NCI-H2227 (cell line): ENCODE results near the gene EFNA4.

Experiments
- DNase-seq: peaks from one replicate; lab custom pipeline; 2025; ENCODE audit not compliant: unreplicated experiment; lab: John Stamatoyannopoulos, UW

Gene EFNA4

DNA sequence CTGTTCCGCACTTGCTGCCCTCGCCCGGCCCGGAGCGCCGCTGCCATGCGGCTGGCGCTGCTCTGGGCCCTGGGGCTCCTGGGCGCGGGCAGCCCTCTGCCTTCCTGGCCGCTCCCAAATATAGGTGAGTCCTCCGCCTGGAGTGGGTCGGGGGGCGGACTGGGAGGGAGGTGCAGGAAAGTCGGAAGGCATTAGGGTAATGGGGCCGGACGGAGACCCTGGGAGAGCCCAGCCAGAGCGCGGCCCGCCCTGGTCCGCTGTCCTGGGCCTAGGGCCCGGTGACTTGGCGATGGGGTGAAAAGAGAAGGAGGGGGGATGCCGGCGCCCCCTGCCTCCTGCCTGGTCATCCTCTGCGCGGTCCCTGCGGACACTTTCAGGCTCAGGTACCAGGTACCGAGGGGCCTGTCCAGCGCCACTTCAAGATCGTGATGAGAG, 12.2 kb upstream of the EFNA4 start:
- DNase-seq = no peak

DNA sequence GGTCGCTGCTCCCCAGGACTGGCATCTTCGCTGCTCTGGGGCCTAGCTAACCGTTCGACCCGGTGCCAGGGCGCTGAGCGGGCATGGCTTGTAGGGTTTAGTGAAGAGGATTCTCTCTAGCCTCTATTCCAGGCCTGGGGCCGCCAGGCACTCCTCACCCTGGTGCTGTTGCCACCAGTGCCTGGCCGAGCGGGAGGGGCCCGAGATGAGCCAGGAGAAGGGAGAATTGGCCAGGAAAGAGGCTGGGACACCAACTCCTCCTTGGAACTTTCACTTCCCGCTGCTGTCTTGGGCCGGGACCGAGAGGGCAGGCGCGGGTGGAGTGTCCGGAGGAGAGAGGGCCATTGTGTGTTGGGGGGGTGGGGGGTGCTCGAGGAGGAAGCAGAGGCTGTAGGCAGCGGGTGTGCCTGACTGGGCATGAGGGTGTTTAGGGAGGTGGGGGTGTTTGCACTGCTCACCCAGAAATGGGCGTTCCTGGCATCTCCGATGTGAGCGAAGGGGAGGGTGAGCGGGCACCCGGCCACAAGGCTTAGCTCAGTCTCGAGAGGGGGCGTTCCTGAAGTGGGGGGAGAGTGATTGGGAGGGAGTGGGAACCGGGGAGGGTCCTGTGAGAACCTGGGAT, 11.7 kb upstream of the EFNA4 start:
- DNase-seq = peak; percentile 72

DNA sequence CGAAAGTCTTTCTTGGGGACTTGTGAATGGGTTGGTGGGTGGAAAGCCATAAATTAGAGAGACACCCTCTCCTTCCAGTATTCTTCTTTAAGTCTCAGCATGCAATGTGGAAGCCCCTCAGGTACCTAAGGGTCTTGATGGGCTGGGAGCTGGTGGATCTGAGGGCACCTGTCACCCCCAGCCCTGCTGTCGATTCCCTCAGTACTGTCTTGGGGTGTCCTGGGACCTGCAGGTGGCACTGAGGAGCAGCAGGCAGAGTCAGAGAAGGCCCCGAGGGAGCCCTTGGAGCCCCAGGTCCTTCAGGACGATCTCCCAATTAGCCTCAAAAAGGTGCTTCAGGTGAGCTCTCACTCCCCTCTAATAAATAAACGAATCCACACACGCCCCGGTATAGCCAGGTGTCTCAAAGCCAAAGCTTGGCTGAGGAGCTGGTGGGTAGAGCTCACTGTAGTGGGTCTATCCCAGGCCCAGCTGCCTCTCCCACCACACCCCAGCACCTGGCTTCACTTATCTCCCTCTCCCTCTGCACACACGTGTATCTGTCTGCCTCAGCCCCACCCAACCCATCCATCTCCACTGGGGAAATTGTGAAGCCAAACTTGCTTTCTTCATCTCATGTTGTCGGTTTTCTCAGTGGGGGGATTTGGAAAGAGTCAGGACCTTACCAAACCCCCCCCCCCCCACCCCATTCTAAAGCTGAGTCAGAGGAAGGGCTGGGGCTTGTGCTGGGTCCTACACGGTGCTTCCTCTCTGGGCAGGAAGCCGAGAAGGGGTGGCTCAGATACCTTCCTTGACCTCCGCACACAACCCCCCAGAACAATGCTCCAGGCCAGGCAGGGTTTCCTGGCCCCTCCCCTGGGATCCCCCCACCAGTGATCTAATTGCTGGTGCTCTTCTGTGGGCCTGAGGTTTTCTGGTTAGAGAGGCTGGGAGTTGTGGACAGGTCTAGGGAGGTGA, 10.8 kb upstream of the EFNA4 start:
- no peak for DNase-seq

DNA sequence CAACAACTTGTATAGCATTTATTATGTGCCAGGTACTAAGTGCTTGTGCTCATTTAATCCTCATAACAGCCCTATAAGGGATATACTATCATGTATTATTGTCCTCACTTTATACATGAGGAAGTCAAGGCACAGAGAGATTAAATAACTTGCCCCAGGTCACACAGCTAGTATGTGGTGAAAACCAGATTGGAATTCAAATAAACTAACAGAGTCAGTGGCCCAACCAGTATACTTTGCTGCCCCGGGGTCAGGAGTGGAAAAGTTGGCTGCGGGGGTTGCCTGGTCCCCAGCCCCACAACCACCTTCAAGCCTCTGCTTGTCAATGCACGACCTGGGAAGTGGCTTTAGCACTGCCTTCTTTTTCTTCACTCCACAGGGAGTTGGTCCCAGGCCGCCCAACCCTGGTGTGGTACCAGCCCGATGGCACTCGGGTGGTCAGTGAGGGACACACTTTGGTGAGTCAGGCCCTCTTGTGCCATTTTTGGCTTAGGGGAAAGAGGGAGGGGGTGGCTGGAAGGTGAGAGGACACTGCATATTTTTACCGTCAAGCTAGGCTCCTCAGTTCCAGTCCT, 9.9 kb upstream of the EFNA4 start:
- DNase-seq = no peak

DNA sequence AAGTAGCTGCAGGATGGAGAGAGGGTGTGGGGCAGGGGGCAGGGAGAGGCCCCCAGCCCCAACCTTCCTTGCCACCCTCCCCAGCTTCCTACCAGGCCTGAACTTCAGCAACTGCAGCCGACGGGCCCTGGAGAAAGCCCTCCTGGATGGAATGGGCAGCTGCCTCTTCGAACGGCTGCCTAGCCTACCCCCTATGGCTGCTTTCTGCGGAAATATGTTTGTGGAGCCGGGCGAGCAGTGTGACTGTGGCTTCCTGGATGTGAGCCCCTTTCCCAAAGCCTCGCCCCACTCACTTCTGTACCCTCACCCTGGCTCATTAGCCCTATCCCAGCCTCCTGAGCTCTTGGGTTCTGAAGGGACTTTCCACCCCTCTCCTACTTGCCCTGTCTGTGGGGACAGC, 6.4 kb upstream of the EFNA4 start:
- no peak for DNase-seq

DNA sequence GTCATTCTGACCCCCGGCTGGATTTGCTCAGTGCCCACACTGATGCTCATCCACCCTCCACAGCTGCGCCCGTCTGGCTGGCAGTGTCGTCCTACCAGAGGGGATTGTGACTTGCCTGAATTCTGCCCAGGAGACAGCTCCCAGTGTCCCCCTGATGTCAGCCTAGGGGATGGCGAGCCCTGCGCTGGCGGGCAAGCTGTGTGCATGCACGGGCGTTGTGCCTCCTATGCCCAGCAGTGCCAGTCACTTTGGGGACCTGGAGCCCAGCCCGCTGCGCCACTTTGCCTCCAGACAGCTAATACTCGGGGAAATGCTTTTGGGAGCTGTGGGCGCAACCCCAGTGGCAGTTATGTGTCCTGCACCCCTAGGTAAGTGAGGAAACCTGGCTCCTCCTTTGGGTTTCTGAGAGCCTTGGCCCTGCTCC, 5.7 kb upstream of the EFNA4 start:
- DNase-seq = no peak

DNA sequence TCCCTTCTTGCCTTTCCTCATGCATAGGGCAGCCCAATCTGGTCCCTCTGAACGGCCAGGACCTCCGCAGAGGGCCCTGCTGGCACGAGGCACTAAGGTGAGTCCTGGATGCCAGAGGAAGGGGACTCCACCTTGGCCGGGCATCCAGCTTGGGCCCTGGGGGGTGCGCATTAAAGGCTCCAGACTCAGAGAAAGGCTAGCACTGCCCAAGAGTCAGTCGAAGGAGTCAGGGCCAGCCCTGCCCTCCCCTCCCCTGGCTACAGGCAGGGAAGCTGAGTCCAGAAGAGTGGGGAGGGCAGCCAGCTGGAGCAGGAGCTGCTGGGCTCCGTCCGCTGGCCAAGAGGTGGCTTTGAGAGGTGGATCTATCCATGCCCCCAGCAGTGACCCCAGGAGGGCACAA, 2.8 kb upstream of the EFNA4 start:
- no peak for DNase-seq

DNA sequence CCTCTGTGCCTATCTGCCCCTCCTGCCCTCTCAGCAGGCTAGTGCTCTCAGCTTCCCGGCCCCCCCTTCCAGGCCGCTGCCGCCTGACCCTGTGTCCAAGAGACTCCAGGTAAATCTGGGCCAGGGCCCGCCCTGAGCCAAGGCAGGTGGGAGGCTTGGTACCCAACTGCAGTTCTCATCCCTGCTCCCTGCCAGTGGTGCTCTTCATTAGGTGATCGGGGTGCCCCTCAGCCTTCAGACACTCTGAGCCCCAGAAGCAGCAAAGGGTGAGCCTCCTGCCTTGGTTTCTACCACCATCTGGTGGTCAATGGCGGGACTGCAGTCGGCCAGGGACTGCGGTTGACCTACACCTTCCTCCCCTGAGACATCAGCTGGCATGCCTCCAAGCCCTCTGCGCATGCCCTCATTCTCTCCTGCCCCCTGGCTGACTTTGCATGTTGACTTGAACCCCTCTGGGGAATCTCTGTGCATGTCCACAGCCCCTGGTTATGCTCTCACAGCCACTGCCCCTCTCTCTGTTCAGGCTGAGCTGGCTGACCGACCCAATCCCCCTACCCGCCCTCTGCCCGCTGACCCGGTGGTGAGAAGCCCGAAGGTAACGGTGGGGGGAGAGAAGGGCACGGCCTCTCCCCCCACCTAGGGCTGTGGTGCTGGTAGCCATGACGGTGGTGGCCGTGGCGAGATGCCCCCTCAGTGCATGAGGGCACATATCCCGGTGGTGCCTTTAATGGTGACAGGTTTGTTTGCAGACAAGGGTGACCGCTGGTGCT, 2.0 kb upstream of the EFNA4 start:
- DNase-seq = peak; percentile 93

DNA sequence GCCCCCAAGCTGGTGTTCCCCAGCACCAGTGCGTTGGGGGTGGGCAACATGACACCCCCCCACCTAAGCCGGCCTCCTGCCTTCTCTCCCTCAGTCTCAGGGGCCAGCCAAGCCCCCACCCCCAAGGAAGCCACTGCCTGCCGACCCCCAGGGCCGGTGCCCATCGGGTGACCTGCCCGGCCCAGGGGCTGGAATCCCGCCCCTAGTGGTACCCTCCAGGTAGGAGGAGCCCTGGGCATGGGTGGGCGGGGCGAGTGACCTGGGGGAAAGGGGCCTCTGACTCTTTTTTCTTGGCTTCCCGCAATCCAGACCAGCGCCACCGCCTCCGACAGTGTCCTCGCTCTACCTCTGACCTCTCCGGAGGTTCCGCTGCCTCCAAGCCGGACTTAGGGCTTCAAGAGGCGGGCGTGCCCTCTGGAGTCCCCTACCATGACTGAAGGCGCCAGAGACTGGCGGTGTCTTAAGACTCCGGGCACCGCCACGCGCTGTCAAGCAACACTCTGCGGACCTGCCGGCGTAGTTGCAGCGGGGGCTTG, 1.3 kb upstream of the EFNA4 start:
- peak; percentile 48 for DNase-seq

DNA sequence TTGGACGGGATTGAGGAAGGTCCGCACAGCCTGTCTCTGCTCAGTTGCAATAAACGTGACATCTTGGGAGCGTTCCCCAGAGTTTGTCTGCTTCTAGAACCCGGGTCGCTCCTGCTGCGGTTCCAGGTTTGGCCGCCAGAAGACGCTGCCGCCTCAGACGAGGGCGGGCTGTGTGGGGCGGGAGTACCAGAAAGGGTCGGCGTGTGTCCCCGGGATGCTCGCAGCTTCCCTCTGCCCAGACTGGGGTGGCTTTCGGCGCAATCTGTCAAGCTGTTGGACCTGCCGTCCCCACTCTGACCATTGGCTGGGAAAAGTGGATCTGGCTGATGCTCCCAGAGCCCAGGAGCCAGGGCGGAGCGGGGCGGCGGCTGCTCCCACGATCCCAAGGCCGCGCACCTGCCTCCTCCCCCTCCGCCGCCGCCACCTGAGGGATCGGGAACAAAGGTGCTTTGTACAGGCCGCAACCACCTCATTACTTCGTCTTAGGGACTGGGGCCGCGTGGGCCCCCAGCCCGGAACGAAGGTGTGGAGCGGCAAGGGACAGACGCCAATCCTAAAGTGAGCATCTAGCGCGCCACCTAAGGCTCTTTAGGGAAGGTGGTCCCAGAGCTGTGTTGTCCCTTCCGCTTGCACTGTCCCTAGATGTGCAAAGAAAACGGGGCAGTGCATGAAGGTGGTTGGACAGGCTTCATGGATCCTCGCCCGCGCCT, 683 bp upstream of the EFNA4 start:
- DNase-seq = peak; percentile 78

DNA sequence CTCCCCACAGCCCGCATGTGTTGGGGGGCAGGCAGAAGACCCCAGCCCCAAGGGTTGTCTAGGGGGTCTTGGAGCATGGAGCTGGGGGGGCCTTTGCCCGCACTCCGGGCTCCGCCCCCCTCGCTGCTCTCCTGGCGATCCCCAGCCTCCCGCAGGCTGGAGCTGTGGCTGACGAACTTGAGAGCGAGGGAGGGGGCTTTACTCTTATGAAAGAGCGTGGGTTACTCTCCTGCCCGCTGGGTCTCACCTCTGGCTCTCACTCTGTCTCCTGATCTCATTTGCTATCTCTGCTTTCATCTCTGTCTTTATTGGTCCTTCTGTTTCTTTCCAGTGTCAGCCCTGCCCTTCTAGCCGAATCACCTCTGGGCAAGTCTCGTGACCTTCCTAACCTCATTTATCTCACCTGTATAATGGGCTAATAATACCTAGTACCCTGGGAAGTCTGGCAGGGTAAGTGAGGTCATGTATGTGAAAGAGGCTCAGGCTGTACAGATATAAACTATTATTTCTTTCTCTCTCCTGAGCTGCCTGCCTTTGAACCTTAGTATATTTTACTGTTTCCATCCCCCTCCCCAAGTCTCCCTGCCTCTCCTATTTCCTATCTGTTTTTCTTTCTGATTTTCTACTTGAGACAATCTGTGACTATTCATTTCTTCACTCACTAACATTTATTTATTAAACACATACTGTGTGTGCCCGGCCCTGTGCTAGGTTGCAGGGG, 731 bp downstream of the EFNA4 start:
- peak; percentile 82 for DNase-seq

DNA sequence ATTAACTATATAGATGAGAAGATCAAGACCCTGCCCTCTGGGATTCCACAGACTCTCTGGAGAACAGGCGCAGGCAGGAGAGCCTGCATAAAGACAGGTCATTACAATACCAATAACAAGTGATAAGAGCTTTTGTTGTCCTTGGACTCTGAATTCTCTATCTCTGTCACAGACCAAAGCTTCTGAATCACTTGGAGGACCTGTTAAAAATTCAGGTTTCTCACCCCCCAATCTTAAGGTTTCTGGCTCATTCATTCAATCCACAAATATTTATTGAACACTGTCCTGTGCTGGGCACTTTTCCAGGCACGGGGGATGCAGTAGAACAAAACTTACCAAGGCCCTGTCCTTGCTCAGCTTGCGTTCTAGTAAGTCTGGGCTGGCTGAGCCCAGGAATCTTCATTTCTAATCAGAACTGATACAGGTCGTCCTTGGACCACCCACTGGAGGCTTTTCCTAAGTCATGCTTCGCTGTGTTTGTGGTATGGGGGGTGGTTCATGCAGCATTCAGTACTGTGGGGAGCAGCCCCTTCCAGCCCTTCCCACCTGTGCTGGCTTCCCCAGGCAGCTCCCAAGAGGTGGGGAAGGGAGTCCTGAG, 1.4 kb downstream of the EFNA4 start:
- DNase-seq = no peak

DNA sequence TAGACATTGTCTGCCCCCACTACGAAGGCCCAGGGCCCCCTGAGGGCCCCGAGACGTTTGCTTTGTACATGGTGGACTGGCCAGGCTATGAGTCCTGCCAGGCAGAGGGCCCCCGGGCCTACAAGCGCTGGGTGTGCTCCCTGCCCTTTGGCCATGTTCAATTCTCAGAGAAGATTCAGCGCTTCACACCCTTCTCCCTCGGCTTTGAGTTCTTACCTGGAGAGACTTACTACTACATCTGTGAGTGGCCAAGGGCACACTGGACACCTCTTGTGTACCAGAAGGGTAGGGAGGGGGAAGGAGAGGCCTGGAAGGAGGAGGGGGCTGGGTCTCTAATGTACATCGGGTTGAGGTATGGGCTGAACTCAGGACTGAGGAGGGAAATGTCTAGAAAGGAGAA, 3.2 kb downstream of the EFNA4 start:
- no peak for DNase-seq

DNA sequence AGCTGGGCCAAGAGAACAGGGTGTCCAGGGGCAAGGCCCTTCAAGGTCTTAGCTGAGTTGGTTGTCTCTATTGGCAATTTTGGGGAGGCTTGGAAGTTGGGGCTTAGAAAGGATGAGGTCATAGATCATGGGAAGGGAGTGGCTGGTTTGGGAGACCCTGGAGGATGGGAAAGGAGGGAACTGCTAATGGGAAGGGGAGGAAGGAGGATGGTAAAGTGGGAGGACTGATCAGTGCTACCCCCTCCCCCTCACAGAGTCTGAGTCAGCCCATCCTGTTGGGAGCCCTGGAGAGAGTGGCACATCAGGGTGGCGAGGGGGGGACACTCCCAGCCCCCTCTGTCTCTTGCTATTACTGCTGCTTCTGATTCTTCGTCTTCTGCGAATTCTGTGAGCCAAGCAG, 5.1 kb downstream of the EFNA4 start:
- DNase-seq = no peak

DNA sequence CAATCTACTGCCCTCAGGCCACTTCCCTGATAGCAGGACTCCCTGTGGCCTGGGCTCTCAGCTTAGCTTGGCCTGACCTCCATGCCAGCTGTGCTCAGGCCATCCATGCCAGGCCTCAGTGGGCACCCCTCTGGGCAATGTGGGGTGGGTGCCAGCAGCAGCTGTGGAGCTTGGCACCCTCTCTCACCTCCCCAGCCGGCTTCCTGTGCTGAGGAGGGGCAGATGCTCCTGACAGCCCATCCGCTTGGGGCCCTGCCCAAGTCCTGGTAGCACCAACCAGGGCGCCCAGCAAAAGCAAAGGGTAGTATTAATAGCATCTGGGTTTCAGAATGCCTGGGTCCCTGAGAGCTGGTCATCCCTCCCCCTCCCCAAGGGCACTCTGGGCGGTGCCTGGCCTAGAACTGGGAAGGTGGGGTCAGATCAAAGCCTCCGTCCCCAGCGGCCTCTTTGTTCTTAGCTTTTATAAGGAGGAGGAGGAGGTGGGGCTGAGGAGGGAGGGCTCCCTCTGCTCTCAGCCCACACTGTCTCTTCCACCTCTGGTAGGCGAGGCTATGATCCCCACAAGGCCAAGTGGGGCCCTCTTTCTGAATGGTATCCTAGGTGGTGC, 6.1 kb downstream of the EFNA4 start:
- DNase-seq = peak; percentile 83

DNA sequence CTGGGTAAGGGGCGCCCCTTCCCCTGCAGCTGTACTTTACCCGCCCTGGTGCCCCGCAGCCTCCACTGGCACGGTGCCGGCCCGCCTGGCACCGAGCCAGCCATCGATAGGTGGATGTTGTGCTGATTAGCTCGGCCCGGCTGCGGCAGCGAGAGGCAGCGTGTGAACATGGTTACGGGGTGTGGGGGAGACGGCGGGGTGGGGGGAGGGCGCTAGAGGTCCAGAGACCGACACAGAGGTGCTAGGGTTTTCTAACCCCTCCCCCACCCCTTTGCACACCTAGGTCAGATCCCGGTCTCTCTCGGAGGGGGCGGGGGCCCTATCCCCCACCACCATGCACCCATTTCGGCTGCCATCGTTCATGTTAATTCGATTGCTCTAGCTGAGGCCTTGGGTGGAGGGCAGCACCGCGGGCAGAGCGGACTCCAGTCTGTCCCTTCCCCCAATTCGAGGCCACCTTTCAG, 6.7 kb downstream of the EFNA4 start:
- DNase-seq = peak; percentile 83

DNA sequence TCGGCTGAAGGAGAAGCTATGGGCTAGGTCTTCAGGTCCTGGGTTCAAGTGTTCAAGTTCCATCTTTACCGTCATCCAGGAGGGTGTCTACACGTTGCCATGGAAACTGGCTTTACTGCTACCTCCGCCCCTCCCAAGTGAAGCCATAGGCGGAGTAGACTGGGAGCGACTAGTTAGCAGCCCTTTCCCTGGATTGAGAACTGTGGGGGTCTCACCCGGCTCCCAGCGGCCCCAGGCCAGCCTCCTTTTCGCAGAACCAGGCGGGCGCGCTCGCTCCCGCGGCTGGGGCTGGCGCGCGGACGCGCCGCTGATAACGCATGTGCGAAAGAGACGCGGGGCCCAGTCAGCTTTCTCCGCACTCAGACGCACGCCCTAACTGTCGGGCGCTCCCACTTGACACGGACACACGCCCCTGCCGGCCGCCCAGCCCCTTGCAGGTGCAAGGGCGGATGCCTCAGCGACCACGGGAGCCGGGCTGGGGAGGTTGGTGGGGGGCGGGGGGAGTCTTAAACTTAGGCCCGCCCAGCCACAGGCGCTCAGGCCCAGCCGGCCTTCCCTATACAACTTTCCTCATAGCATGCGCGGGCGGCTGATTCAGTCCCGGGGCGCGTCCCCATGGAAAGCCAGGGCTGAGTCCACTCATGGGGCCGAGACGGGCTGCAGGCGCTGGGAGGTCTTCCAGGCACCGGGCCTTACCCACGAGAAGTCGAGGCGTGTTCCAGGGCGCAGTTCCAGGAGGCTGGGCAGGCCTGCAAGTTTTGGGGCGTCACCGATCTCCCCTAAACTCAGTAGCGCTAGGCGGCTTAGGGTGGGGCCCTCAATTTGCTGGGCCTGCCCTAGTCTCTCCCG, 7.4 kb downstream of the EFNA4 start:
- DNase-seq = peak; percentile 91

DNA sequence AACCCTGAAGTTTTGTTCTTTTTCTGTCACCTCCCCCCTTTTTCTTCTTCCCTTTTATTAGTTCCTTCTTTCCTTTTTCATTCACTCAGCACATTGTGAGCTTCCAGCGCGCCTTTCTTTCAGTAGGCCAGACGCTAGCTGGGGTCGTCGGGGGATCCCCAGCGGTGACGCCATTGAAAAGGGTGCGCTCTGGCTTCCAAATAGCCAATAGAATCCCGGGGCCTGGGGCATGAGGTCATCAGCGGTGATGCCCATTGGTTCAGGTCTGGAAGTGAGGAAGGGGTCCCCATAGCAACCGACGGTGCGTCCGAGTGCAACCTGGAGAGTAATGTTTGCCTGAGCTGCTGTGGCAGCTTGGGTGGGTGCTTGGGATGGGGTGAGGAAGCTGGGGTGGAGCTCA, 8.2 kb downstream of the EFNA4 start:
- DNase-seq = no peak
